ENCODE results near the gene EFHC1.

- no peak for TF ChIP-seq CREB1 (CRISPR knock-in tag; IDR thresholded peaks at IDR 0.05; ENCODE audit: low read depth)
- no peak for TF ChIP-seq CTCF (conservative IDR thresholded peaks at IDR 0.05; ENCODE audit: low read depth in 2 of 2)
- TF ChIP-seq EZH2 (IDR thresholded peaks at IDR 0.05; ENCODE audit: low read depth, unreplicated experiment), result no peak
Measured at GRCh38 chr6:52531396-52531795, 111.3 kb downstream of the EFHC1 start.

All from GM23338 (cell line).